ENCODE data around the gene BMP8B. TPM values are rescaled to one million over a fixed set of nuclear protein-coding genes. Genes with fewer than 3 reads are reported as not detected.

Gene BMP8B
- total and polyA plus RNA-seq, 7 donors, result 0.06 to 0.25 (median 0.15) TPM

DNA sequence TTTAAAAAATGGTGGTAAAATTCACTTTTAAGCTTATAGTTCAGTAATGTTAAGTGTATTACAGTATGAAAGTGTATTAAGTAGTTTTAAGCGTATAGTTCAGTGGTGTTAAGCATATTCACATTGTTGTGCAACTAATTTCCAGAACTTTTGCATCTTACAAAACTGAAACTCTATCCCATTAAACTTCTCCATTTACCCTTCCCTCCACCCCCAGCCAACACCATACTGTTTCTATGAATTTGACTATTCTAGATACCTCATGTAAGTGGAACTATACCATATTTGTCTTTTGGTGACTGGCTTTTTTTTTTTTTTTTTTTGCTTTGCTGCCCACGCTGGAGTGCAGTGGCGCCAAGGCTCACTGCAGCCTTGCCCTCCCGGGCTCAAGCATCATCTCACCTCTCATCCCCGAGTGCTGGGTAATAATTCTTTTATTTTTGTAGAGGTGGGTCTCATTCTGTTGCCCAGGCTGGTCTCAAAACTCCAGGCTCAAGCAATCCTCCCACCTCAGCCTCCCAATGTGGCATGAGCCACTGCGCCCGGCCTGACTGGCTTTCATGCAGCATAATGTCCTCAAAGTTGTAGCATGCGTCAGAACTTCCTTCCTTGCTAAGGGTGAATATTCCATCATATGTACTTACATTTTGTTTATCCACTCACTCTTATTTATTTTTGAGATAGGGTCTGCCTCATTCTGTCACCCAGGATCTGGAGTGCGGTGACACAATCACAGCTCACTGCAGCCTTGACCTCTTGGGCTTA lies 45.1 kb upstream of the BMP8B start:
- no peak overlapping the region for H3K27ac ChIP-seq
- peaks cover 0 to 25% of the 10 kb centered on the region in 2 donors for H3K36me3 ChIP-seq (ENCODE audit: insufficient read depth in 1 of 2, low read depth in 1 of 2)
- ATAC-seq (no peak), DNase-seq (no peak)
- peaks cover 0 to 3% (median 0%) of the 10 kb centered on the region in 3 donors for H3K27me3 ChIP-seq (ENCODE audit: insufficient read depth in 3 of 3, low read length in 2 of 3)
- no peaks in the 10 kb centered on the region for H3K9me3 ChIP-seq
- intact Hi-C loops (cut with DNase I), result no loop called here
- no peak overlapping the region for H3K4me3 ChIP-seq
- no peaks in the 10 kb centered on the region for H3K4me1 ChIP-seq
- TF ChIP-seq CTCF (IDR thresholded peaks at IDR 0.05), result no peak
- WGBS, 3 donors, result 90 to 92% (median 90%) methylated on average over 9 of the region's 9 CpGs

GRCh38 chr1:39833121-39833520 lies 44.5 kb upstream of the BMP8B start:
- DNase-seq (no peak), ATAC-seq (no peak)
- H3K9me3 ChIP-seq, result no peaks in the 10 kb centered on the region
- no peak overlapping the region for H3K4me3 ChIP-seq
- H3K27ac ChIP-seq, result no peak overlapping the region
- peaks cover 0 to 3% (median 0%) of the 10 kb centered on the region in 3 donors for H3K27me3 ChIP-seq (ENCODE audit: insufficient read depth in 3 of 3, low read length in 2 of 3)
- WGBS, 3 donors, result 64 to 70% (median 66%) methylated on average over 2 of the region's 2 CpGs
- H3K36me3 ChIP-seq (ENCODE audit: insufficient read depth in 1 of 2, low read depth in 1 of 2), result peaks cover 0 to 18% of the 10 kb centered on the region in 2 donors
- no peaks in the 10 kb centered on the region for H3K4me1 ChIP-seq
- no peak for TF ChIP-seq CTCF (IDR thresholded peaks at IDR 0.05)
- intact Hi-C loops (cut with DNase I), result no loop called here

GRCh38 chr1:39832294-39832693 lies 43.6 kb upstream of the BMP8B start:
- 66 to 72% (median 67%) methylated on average over 6 of the region's 6 CpGs for WGBS, 3 donors
- Histone ChIP-seq H3K4me1 (no peaks in the 10 kb centered on the region), H3K4me3 (no peak overlapping the region), H3K27me3 (ENCODE audit: insufficient read depth in 3 of 3, low read length in 2 of 3) (peaks cover 0 to 3% (median 0%) of the 10 kb centered on the region in 3 donors), H3K36me3 (ENCODE audit: insufficient read depth in 1 of 2, low read depth in 1 of 2) (peaks cover 0 to 10% of the 10 kb centered on the region in 2 donors), H3K27ac (no peak overlapping the region), H3K9me3 (no peaks in the 10 kb centered on the region)
- intact Hi-C loops (cut with DNase I), result no loop called here
- DNase-seq (no peak), ATAC-seq (peak in 2 of 4 donors; percentile 26 to 28)
- no peak for TF ChIP-seq CTCF (IDR thresholded peaks at IDR 0.05)

DNA sequence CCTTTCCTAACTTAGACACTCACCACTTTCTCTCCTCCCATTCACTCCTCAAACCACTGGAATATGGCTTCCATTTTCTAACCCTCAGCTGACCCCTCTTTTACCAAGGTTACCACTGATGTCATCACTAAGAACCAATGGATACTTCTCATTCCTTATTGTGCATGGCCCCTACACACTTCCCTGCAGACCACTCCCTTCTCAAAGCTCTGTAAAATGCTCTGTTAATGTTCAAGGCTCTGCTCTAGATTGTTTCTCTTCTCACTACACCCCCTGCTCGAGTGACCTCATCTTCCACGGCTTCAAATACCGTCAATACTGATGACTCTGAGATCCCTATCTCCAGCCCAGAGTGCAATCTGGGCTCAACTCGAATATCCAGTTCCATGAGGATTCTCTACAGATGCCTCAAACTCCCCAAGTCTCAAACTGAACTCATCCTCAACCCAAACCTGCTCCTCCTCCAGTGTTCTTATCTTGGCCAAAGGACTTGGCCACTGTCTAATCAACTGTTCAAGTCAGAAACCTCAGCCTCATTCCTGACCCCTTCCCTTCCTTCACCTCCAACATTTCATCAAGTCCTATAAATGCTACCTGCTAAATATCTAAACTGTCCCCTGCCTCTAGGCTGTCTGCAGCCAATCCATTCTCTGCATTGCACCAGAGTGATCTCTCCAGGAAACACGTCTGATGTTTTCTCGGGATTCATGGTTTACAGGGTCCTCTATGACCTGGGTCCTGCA lies 41.3 kb upstream of the BMP8B start:
- DNase-seq (no peak), ATAC-seq (peak in 1 of 4 donors; percentile 20)
- Histone ChIP-seq H3K9me3 (no peaks in the 10 kb centered on the region), H3K27me3 (ENCODE audit: insufficient read depth in 3 of 3, low read length in 2 of 3) (peaks cover 0 to 3% (median 0%) of the 10 kb centered on the region in 3 donors), H3K36me3 (ENCODE audit: insufficient read depth in 1 of 2, low read depth in 1 of 2) (no peaks in the 10 kb centered on the region), H3K4me3 (no peak overlapping the region), H3K4me1 (no peaks in the 10 kb centered on the region), H3K27ac (no peak overlapping the region)
- 48 to 60% (median 51%) methylated on average over 6 of the region's 6 CpGs for WGBS, 3 donors
- no peak for TF ChIP-seq CTCF (IDR thresholded peaks at IDR 0.05)
- intact Hi-C loops (cut with DNase I), result no loop called here
